Activated CD4-positive, alpha-beta T cell treated with anti-CD3 and anti-CD28 coated beads for 48 hours (primary cell): ENCODE measurements around the gene PRCD.
A peak's percentile ranks its signal among the peaks of the same experiment; 100 is the strongest.
"Not testable (repeated sequence)": the region's sequence is repeated elsewhere in the genome, so short reads cannot be mapped to it uniquely, and the experiment has no call there.

Experiments
- DNase-seq: peaks from one replicate; pipeline ENCODE4 v3.0.0-alpha.2; 2020

The PRCD gene

GRCh38 chr17:76558198-76559095, 18.6 kb downstream of the PRCD start:
- peak; percentile 33 for DNase-seq

- not testable (repeated sequence) for DNase-seq
These were observed 19.6 kb downstream of the PRCD start for GRCh38 chr17:76559460-76559859.

DNA sequence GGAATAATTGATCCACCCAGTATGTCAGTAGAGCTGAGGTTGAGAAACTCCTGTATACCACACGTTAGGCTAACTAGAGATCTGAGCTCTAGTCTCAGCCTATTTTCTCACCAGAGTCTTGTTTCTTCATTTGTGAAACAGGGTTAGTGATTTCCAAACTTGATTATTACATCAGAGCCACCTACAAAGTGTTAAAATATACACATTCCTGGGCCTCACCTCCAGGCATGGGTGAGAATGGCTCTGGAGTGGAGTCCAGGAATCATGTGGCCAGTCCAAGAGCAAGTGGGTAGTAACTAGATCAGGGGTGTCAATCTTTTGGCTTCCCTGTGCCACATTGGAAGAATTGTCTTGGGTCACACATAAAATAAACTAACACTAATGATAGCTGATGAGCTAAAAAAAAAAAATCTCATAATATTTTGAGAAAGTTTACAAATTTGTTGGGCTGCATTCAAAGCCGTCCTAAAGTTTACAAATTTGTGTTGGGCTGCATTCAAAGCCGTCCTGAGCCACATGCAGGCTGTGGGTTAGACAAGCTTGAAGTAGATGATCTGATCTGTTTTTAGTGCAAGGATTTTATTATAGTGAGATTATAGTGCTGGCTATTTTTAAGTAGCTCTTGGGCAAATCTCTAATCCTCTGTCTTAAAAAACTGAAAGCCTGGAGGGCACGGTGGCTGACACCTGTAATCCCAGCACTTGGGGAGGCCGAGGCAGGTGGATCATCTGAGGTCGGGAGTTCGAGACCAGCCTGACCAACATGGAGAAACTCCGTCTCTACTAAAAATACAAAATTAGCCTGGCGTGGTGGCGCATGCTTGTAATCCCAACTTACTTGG, 20.4 kb downstream of the PRCD start:
- DNase-seq, result no peak

DNA sequence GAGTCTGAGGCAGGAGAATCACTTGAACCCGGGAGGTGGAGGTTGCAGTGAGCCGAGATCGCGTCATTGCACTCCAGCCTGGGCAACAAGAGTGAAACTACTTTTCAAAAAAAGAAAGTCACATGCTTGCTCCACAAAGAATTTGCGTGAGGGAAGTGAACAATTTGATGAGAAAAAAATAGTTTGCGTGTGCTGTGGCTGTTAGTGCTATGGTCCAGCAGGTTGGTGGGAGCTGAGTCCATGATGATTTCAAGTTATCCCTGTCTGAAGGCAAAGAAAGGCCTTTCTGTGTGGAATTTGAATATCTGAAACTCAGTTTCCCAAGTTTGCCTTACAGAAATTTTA, 21.0 kb downstream of the PRCD start:
- DNase-seq, result no peak

DNA sequence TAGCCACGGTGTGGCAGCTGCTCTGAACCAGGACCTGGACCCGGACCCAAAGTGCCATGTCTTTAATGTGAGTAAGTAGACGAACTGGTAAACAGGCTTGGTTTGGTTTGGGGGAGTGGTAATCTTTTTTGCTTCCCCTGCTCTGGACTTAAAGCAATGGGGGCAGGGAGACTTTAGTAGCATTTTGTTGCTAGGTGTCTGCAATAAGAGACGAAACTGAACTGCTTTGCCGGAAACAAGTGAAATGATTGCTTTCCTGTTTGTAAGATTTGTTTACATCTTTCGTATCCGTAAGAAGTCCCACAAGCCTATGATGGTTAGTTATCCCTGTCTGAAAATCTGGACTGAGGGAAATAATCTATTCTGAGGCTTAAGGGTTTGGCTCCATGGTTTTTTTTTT, 21.5 kb downstream of the PRCD start:
- DNase-seq, result no peak

DNA sequence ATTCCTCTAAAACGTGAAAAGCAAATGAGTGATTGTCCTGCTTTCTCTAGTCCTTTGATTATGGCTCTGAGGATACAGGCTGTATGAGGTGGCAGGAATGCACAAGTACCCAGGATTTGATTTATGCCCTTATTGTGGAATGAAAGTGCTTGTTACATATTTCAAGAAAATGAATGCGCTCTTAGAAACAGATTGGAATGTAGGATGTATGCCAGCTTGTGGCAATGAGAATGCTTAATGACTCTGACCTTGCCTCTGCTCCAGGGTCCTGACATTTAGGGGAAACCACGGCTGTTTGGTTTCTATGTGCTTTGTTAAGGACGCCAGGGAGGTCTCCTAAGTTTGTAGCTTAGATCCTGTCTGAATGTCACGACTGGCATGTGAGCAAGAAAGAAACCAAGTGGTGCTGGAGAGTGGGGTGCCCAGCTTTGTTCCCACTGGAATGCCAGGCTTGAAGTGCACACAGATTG, 22.0 kb downstream of the PRCD start:
- DNase-seq, result no peak

DNA sequence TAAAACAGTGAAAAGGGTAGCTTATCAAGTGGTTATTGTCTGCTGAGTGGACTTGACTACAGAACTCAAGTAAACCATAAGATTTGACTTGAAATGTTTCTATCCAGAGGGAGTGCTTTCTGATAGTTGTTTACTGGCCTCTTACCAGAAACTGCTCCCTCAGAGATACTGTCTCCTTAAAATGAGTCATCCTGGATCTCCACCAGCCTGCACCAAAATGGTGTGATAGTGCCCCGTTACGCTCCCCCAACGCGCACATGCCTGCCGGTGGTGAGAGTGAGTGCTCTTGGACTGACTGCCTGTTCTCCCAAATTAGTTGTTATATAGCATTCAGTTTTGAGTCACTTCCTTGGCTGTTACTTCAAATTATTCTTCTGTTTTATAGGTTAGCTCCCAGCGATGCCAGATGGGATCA, 22.9 kb downstream of the PRCD start:
- no peak for DNase-seq

DNA sequence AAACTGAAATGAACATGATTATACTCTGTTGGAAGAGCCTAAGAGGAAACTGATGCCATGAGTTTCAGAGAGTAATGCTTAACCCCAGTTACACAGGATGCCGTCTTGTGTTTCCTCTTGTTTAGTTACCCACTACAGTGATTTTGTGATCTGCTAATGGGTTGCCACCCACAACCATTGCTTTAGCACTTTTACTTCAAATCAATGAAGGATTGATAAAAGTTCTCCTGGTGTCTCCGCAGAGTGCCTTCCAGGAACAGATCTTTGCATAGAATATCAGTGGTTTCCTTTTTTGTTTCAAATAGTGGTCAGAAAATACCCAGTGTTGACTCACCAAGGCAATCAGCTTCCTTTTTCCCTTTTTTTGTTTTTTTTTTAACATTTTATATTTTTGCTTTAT, 23.5 kb downstream of the PRCD start:
- DNase-seq, result not testable (repeated sequence)

DNA sequence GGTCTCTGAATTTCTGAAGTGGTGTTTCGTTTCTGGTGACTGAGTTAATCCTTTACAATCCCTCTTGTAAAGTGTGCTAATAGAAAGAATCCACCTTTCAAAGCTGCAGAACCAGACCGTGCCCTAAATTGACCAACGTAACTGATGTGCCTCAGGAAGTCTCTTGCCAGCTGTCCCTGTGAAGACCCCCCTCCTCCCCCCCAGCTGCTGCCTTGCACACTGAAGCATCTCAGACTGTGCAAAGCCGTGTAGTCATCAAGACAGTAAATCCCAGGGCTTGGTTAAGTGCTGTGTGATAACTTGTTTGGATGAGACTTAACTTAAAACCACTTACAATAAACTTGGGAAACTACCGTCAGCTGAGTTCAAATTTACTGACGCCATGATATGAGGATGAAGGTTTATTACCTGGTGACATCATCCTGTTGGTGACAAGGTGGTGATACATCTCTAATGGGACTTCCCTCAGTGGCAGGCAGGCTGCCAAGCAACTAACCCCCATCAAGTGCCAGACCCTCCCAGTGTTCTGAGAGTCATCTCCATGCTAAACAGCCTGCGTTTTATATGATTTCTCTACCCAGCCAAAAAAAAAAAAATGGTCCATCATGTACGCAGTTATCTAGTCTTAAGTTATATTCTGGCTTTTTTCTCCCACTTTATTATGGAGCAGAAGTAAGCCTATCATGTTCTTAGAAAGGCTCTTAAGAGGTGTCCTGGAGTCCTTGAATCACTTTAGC, 25.3 kb downstream of the PRCD start:
- DNase-seq, result peak; percentile 44

- DNase-seq, result no peak
These were observed 26.1 kb downstream of the PRCD start for GRCh38 chr17:76565728-76566612.

DNA sequence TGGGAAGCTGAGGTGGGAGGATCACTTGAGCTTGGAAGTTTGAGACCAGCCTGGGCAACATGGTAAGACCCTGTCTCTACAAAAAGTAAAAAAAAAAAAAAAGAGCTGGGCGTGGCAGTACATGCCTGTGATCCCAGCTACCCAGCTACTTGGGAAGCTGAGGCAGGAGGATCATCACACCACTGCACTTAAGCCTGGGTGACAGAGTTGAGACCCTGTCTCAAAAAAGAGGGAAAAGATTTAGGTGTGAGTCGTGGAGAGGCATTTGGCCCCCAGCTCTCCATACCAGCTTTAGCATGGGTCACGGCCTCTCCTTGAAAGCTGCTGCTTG, 26.7 kb downstream of the PRCD start:
- DNase-seq, result no peak

GRCh38 chr17:76566988-76567431, 27.2 kb downstream of the PRCD start:
- DNase-seq, result no peak

DNA sequence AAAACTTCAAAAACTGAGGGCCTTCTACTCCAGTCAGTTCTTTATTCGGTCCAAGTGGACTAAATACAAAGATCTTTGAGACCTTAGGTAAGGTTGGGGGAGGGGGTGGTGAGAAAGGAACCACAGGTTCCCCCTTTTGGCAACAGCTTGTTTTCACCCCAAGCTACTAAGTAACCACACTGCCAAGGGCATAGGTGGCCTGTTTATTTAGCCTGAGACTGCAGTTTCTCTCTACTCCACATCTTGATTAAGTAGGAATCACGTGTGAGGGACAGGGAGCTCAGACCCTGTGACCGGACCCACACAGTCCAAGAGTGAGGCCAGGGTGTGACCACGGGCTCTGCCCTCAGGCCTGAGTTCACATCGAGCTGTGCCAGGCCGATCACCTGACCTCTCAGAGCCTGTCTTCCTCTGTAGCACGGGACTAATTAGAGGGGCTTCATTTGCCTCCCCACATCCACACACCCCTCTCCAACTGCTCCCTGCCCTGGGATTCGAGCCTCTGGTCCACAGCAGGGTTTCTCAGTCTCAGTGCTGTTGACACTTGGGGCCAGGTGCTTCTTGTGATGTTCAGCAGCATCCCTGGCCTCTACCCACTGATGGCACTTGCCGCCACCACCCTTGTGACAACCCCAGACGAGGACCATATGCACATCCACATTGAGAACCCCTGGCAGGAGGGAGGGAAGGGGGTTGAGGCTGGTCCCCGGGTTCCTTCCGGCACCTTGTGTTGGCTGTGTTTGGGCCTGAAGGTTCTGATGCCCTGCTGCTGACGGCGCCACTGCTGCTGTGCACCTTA, 28.0 kb downstream of the PRCD start:
- DNase-seq, result no peak

DNA sequence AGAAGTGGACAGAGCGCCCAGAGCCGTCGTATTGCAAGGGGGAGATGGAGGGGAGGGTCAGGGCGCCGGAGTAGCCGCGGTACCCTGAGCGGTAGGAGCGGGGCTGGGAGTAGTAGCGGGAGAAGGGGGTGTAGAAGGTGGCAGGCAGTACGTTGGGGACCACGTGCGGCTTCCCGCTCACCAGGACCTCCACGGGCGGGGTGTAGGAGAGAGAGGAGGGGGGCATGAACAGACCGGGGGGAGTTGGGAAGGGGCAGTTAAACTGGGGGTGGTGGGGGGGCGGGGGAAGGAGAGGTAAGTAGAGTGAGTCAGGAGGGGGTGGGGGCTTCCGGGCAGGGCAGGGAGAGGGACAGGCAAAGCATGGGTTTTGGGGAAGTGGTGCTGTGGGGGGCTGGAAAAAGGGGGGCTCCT, 29.0 kb downstream of the PRCD start:
- DNase-seq, result no peak

DNA sequence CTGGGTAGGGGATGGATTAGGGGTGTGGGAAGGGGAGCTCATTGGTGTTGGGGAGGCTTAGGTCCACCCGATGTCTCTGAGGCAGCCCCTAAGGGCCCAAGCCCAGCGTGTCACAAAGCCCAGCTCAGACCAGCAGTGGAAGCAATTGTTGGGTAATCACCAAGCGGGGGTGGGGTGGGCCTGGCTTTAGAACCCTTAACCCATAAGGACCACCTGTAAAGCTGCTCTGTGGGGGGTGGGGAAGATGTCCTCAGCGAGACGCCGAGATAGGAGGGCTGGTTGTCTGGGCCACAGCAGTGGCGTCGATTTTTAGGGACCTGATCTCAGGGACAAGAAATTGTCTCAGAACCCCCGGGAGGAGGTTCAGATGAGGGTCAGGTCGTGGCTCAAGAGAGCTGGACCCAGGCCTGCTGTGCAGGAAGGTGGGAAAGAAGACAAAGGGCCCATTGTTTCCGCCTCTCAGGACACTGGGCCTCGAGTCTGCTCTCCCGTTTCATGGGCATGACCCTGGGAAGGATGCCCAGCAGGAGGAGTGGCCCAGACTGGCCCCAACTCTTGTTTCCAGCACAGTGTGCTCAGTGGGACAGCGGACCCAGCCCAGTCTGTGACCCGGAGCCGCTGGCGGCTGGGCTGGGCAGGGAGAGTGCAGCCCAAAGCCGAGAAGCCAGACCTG, 29.9 kb downstream of the PRCD start:
- DNase-seq, result no peak

DNA sequence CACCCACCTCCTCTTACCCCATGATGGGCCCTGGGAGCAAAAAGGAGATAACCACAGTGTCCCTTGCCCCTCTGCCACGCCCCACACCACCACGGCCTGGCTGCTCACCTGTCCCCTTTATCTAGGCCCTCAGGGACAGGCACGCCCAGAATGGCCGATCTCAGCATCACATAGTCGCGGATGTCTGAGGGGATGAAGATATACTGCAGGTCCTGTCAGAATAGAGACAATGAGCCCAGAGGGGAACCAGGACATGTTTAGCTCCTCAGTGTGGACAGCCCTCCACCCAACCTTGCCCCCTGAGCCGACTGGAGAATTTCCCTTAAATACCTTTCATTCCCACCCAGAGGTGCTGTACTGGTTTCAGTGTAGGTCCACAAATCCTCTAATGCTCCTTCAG, 30.6 kb downstream of the PRCD start:
- DNase-seq, result no peak

GRCh38 chr17:76570877-76571471, 31.1 kb downstream of the PRCD start:
- no peak for DNase-seq

GRCh38 chr17:76572201-76572910, 32.5 kb downstream of the PRCD start:
- DNase-seq, result no peak

GRCh38 chr17:76573096-76573495, 33.3 kb downstream of the PRCD start:
- DNase-seq, result no peak

- DNase-seq, result no peak
These were observed 34.3 kb downstream of the PRCD start for GRCh38 chr17:76574166-76574565.
